Subcutaneous abdominal adipose tissue (tissue), 5 donors: ENCODE measurements around the gene NRN1.
A peak's percentile ranks its signal among the peaks of the same experiment; 100 is the strongest.

Experiments
- H3K27ac ChIP-seq: one replicate; pipeline ENCODE4 v1.7.0; 2013; ENCODE audit warnings: low read depth, mild to moderate bottlenecking, inconsistent platforms, low read length, moderate library complexity
- H3K27me3 ChIP-seq, 5 donors: one replicate each; pipeline ENCODE4 v1.7.0; 2013; ENCODE audit warnings: low read length in 5 of 5, inconsistent platforms in 1 of 5; ENCODE audit not compliant: control insufficient read depth in 5 of 5, insufficient read depth in 4 of 5
- H3K36me3 ChIP-seq, 5 donors: one replicate each; pipeline ENCODE4 v1.7.0; 2013; ENCODE audit warnings: low read length in 5 of 5; ENCODE audit not compliant: control insufficient read depth in 5 of 5, insufficient read depth in 5 of 5
- H3K4me1 ChIP-seq, 5 donors: one replicate each; pipeline ENCODE4 v1.7.0; 2013; ENCODE audit warnings: low read length in 5 of 5, mild to moderate bottlenecking in 3 of 5, moderate library complexity in 1 of 5; ENCODE audit not compliant: control insufficient read depth in 5 of 5, insufficient read depth in 5 of 5
- H3K4me3 ChIP-seq, 5 donors: one replicate each; pipeline ENCODE4 v1.7.0; 2013; ENCODE audit warnings: low read length in 5 of 5, low read depth in 1 of 5
- H3K9ac ChIP-seq, 5 donors: one replicate each; pipeline ENCODE4 v1.7.0; 2013; ENCODE audit warnings: low read length in 5 of 5, mild to moderate bottlenecking in 4 of 5, moderate library complexity in 3 of 5
- H3K9me3 ChIP-seq, 5 donors: one replicate each; pipeline ENCODE4 v1.7.0; 2013; ENCODE audit warnings: low read length in 5 of 5; ENCODE audit not compliant: control insufficient read depth in 5 of 5
- donor health status: healthy.
- donor health status: healthy.
- donor health status: healthy.
- donor health status: healthy.
- donor health status: healthy.

Gene NRN1

DNA sequence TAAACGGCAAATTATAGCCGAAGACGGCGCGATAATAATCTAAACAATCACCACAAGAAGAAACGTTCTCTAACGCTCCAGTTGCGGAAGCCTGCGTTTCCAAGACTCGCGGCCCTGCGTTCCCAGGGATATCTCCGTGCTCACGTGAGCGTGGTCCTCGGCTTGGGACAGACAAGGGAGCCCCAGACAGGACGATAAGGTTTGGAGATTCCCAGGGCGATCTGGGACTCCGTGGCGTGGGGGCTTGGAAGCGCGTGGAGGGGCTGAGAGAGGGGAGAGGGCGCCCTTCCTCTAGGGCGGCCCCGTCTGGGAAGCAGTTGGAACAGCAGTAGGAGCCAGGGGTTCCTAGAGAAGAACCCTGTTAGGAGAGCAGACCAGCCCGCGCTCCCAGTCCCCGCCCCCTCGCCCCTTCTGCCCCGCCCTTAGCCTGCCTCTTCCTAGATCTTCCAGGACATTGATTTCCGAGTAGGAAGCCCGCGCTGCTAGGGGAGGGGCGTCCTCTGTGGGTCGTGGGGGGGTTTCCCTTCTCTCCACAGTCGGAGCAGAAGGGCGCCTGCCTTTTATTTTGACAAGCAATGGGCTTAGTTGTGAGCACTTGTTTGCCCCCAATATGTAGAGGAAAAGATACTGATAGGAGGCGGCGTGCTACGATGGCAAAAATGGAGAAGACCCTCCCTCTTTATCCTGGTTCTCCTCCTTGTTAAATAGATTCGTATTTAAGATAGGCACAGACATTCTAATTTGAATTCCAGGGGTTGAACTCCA lies 10.6 kb downstream of the NRN1 start:
- Histone ChIP-seq H3K27me3 (peaks cover 0 to 23% (median 14%) of the 10 kb centered on the region in 5 donors), H3K4me1 (peaks cover 8 to 53% (median 43%) of the 10 kb centered on the region in 5 donors), H3K9me3 (no peaks in the 10 kb centered on the region), H3K36me3 (peaks cover 0 to under 1% (median 0%) of the 10 kb centered on the region in 5 donors), H3K4me3 (peak overlapping the region; percentile 83 to 92 (median 86)), H3K27ac (peak overlapping the region; percentile 84), H3K9ac (peak overlapping the region; percentile 66 to 92 (median 81))

DNA sequence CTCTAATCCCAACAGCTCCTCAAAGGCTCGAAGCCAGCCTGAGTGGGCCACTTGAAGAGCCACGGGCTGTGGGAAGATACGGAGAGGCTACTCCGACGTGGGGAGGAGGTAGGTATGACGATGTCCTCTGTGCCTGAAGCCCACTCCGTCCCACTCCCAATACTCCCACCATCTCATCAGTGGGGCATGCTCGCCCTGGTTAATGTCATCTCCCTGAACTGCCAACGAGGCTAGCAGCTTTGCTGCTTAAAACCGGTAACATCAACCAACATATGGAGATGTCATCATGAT lies 11.1 kb downstream of the NRN1 start:
- H3K4me3 ChIP-seq: peak overlapping the region; percentile 77 to 87 (median 84)

DNA sequence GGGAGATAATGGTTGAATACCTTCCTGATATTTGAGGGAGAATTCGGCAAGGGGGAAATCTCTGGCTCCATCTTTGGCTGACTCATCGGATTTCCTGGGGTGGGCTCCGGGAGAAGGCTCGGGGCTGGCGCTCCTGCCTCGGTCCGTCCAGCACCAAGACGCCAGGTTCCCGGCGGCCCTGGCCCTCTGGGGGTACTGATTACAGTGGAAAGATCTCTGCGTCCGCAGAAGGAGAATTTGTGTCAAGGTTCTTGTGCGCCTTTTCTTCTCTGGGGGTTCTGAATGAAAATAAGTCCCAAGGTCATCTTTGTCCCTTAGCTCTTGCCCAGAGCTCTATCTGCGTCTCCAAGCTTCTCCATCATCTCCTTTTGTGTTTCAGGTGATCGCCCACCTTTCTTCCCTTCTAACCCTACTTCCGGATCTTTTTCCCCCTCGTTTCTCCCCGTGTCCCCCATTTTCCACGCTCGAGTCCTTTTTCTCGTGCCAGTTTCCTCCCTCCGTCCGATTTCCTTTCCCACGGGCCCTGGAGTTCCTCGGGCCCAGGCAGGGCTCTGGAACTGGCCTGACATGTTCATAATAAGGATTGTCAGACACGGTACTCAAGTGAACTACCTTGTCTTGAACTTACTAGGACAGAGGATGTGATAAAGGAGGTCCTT lies 11.6 kb downstream of the NRN1 start:
- Histone ChIP-seq H3K36me3 (no peaks in the 10 kb centered on the region), H3K9me3 (no peaks in the 10 kb centered on the region), H3K27ac (peak overlapping the region; percentile 84), H3K4me1 (peaks cover 8 to 46% (median 42%) of the 10 kb centered on the region in 5 donors), H3K27me3 (peaks cover 0 to 22% (median 14%) of the 10 kb centered on the region in 5 donors), H3K9ac (peak overlapping the region in 2 of 5 donors; percentile 59 to 63), H3K4me3 (peak overlapping the region in 2 of 5 donors; percentile 77 to 83)

More for the DNA sequence above, 11.1 kb downstream of the NRN1 start:
- Histone ChIP-seq H3K36me3 (no peaks in the 10 kb centered on the region), H3K4me1 (peaks cover 8 to 49% (median 41%) of the 10 kb centered on the region in 5 donors), H3K9ac (peak overlapping the region in 4 of 5 donors; percentile 0 to 63 (median 55)), H3K9me3 (no peaks in the 10 kb centered on the region), H3K27ac (peak overlapping the region; percentile 84), H3K27me3 (peaks cover 0 to 23% (median 14%) of the 10 kb centered on the region in 5 donors)

DNA sequence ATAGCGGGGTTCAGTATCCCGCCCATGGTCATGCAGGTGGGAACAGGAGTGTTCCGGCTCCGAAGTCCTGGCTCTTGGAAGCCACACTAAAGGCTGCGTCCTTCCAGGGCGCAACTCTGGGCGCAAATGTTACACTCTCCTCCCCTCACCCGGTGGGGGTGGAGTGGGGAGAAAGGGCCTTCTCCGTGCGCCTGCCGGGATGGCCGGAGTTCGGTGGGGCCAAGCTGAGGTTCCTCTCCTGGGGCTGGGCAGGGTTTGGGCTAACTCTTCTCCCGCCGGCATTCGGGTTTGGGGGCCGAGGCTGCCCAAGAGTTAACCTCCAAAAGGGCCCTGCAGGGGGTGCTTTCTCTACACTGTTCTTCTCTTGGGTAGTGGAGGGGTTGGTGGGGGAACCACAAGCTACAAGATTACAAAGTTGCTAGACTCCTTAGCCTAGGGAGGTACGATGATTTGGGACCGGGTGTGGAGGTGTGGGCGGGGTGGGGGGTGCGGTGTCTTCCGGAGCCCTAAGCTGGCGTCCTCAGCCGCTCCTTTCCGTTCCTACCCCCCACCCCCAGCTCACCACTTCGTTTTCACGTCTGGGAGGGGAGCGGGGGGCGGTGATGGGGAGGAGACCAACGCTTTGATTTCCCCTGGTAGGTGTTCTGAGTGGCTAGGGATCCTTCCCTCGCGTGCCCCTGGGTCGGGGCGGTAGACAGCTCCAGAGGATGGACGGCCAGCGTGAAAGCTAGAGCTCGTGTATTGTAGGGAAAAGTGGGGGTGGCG lies 12.3 kb downstream of the NRN1 start:
- H3K36me3 ChIP-seq: no peaks in the 10 kb centered on the region
- no peak overlapping the region for H3K27ac ChIP-seq
- H3K9ac ChIP-seq: no peak overlapping the region
- no peaks in the 10 kb centered on the region for H3K9me3 ChIP-seq
- no peak overlapping the region for H3K4me3 ChIP-seq
- H3K27me3 ChIP-seq: peaks cover 0 to 18% (median 14%) of the 10 kb centered on the region in 5 donors
- H3K4me1 ChIP-seq: peaks cover 8 to 43% (median 38%) of the 10 kb centered on the region in 5 donors

DNA sequence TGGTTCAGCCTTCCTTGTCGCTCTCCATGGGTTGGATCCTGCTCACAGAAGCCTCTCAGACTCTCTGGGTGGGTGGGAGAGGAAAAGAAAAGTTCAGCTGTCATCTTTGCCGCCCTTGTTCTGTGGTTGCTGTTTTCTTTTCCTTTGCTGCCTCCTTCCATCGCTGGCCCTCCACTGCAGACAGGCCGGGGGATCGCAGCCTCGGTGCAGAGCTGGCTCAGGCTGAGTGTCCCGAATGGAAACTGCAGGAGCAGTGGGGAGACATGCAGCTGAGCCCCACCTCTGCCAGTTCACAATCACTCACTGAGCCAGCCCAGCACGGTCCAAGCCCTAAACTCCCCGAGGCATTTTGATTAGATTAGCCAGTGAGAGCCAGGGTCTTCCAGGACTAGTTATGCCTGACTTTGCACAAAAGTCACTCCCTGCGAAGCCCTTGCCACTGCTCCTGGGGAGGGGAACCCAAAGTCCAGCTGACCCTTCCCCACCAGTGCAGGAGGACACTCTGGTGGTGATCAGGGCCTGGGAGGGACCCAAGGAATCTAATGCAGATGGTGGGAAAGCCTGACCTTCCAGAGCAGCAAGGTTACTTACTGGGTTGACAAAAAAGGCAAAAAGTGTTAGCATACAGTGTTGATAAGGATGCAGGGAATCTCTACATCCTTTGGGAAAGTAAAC lies 14.0 kb downstream of the NRN1 start:
- H3K4me3 ChIP-seq: no peak overlapping the region
- no peak overlapping the region for H3K27ac ChIP-seq
- peaks cover 0 to 16% (median 12%) of the 10 kb centered on the region in 5 donors for H3K27me3 ChIP-seq
- H3K36me3 ChIP-seq: no peaks in the 10 kb centered on the region
- H3K9ac ChIP-seq: no peak overlapping the region
- H3K4me1 ChIP-seq: peaks cover 8 to 30% (median 23%) of the 10 kb centered on the region in 5 donors
- peaks cover 0 to 2% (median 0%) of the 10 kb centered on the region in 5 donors for H3K9me3 ChIP-seq

DNA sequence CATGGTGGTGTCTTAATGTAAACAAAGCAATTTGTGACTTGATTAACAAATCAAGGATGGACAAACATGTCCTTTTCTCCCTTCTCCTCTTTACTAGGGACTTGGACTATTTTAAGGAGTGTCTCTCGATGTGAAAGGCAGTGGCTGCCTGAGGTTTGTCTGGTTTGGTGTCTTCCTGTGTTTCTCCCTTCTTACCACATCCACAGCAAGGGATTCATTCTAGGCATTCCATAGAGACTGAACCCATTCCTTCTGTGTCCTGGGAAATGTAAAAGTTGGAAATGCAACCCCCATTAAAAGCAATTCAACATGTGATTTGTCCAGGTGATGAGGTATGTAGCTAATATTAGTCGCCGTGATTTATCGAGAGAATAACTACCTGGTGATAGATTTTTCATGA lies 15.9 kb downstream of the NRN1 start:
- Histone ChIP-seq H3K4me1 (peaks cover 6 to 15% (median 7%) of the 10 kb centered on the region in 5 donors), H3K27me3 (peaks cover 0 to 16% (median 7%) of the 10 kb centered on the region in 5 donors), H3K4me3 (no peak overlapping the region), H3K27ac (no peak overlapping the region), H3K9ac (no peak overlapping the region), H3K36me3 (no peaks in the 10 kb centered on the region), H3K9me3 (peaks cover 0 to 2% (median 0%) of the 10 kb centered on the region in 5 donors)

DNA sequence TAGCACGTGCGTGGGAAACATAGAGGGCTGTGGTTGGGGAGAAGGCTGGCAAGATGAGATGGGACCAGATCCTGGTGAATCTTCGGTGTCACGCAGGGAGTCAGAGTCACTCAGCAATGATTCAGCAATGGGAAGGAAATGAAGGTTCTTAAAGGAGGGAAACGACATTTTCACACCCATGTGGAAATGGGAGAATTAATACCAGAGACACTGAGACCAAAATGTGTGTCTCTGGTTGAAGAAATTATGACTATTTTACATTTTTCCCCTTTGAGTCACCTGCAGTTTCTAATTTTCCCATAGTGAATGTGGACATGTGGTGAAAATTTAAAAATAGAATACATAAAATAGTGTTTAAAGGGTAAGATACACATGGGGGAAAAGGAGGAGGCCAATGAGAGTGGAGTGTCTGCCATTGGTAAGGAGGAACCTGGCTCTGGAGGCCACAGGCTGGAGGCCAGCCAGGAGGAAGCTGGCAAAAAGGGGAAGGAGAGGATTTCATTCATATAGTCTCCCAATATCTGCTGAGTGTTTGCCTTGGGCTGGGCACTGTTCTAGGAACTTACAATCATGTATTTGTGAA lies 17.5 kb downstream of the NRN1 start:
- Histone ChIP-seq H3K27ac (no peak overlapping the region), H3K9ac (peak overlapping the region in 1 of 5 donors; percentile 66), H3K36me3 (no peaks in the 10 kb centered on the region), H3K27me3 (peaks cover 0 to 3% (median under 1%) of the 10 kb centered on the region in 5 donors), H3K9me3 (peaks cover 0 to 2% (median 0%) of the 10 kb centered on the region in 5 donors), H3K4me3 (no peak overlapping the region), H3K4me1 (peaks cover 0 to 10% (median 4%) of the 10 kb centered on the region in 5 donors)

DNA sequence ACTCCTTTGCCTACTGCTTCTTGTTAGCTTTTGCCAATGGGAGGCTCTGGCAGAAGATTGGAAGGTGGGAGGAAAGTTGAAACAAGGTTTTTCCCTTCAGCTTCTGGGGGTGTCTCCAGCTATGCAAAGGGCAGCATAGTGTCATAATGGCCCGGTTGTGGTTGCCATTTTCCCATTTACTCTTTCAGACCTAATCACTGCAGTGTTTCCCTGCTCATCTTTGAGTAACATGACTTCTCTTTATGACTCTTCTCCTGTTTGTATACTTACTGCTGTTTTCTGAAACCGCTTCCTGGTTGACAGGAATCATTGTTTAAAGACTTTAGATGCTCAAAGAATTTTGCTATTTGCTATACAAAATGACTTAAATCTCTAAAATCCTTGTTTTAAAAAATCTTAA lies 19.9 kb downstream of the NRN1 start:
- Histone ChIP-seq H3K27me3 (no peaks in the 10 kb centered on the region), H3K9me3 (peaks cover 0 to 2% (median 0%) of the 10 kb centered on the region in 5 donors), H3K27ac (no peak overlapping the region), H3K36me3 (no peaks in the 10 kb centered on the region), H3K4me1 (peaks cover 0 to 10% (median 5%) of the 10 kb centered on the region in 5 donors), H3K9ac (no peak overlapping the region), H3K4me3 (no peak overlapping the region)
